ENCODE results near the gene YY1.

- TF ChIP-seq POLR2AphosphoS5 (IDR thresholded peaks at IDR 0.05) (no peak), CTCF (IDR thresholded peaks at IDR 0.05) (no peak), EP300 (IDR thresholded peaks at IDR 0.05) (no peak)
Observed at GRCh38 chr14:100222224-100223093, 16.5 kb upstream of the YY1 start.

Data from sigmoid colon (tissue), 4 donors.